HG02588 (cell line): ENCODE data around the gene LIPC.

Experiments
- ATAC-seq: cut with Tn5 transposase; IDR thresholded peaks from one replicate; pipeline ENCODE4 v1.9.1; 2021; ENCODE audit warnings: mild to moderate bottlenecking, moderate library complexity; ENCODE audit not compliant: unreplicated experiment

LIPC gene

GRCh38 chr15:58530056-58530590, 98.3 kb downstream of the LIPC start:
- ATAC-seq, result no peak

- ATAC-seq, result no peak
Observed at GRCh38 chr15:58532126-58532525, 100.3 kb downstream of the LIPC start.

GRCh38 chr15:58534556-58534955, 102.8 kb downstream of the LIPC start:
- no peak for ATAC-seq

GRCh38 chr15:58535337-58535736, 103.5 kb downstream of the LIPC start:
- ATAC-seq, result no peak

- ATAC-seq, result no peak
Observed at GRCh38 chr15:58535894-58536293, 104.1 kb downstream of the LIPC start.

- no peak for ATAC-seq
Observed at GRCh38 chr15:58536414-58536813, 104.6 kb downstream of the LIPC start.

GRCh38 chr15:58537033-58537432, 105.2 kb downstream of the LIPC start:
- no peak for ATAC-seq

- ATAC-seq, result no peak
Observed at GRCh38 chr15:58538225-58538727, 106.5 kb downstream of the LIPC start.

- no peak for ATAC-seq
Observed at GRCh38 chr15:58538901-58539300, 107.1 kb downstream of the LIPC start.

- no peak for ATAC-seq
Observed at GRCh38 chr15:58539548-58539947, 107.8 kb downstream of the LIPC start.

- ATAC-seq, result no peak
Observed at GRCh38 chr15:58541410-58542087, 109.8 kb downstream of the LIPC start.

- ATAC-seq, result no peak
Observed at GRCh38 chr15:58543664-58544335, 112.0 kb downstream of the LIPC start.

GRCh38 chr15:58544756-58545155, 113.0 kb downstream of the LIPC start:
- no peak for ATAC-seq

- no peak for ATAC-seq
Observed at GRCh38 chr15:58545307-58546065, 113.7 kb downstream of the LIPC start.

- ATAC-seq, result no peak
Observed at GRCh38 chr15:58546066-58546591, 114.3 kb downstream of the LIPC start.

GRCh38 chr15:58546635-58547627, 115.1 kb downstream of the LIPC start:
- no peak for ATAC-seq

- no peak for ATAC-seq
Observed at GRCh38 chr15:58547628-58548307, 116.0 kb downstream of the LIPC start.

GRCh38 chr15:58548308-58549012, 116.7 kb downstream of the LIPC start:
- ATAC-seq, result no peak
